H1 (cell line): Measurements from ENCODE around the gene PDE9A. TPM values are rescaled to one million over a fixed set of nuclear protein-coding genes. Genes with fewer than 3 reads are reported as not detected.

ENCODE experiments used
- CTCF ChIA-PET: fragments of 300-600 bp; sonication (Branson Sonifier 250); formaldehyde crosslinking; loops from one replicate; lab custom pipeline; 2021; ENCODE audit not compliant: partially characterized antibody; lab: Charles Lee
- POLR2A ChIA-PET: fragments of 300-600 bp; sonication (Branson Sonifier 250); formaldehyde crosslinking; loops from one replicate; lab custom pipeline; 2021; ENCODE audit warnings: inconsistent platforms; ENCODE audit not compliant: partially characterized antibody; lab: Charles Lee
- DNase-seq, 2 experiments: peaks; one replicate each; pipeline versions ENCODE4 v3.0.0 to v3.0.0-alpha.2; 2010 to 2022; ENCODE audit warnings: low spot score in 2 of 2, low read depth in 1 of 2, mixed read lengths in 1 of 2
- FAIRE-seq: peaks from 2 replicates; lab custom pipeline; 2011; peaks lifted over from hg19 to GRCh38; lab: Jason Lieb, UNC
- H2AFZ ChIP-seq: 2 replicates; pipeline ENCODE4 v1.8.1; 2012; ENCODE audit warnings: low read length, inconsistent platforms
- H2AK5ac ChIP-seq: 2 replicates; pipeline ENCODE4 v1.6.1; 2013; ENCODE audit warnings: low read depth, low read length
- H2BK120ac ChIP-seq: replicated peaks from 2 replicates; pipeline ENCODE3; 2013; ENCODE audit warnings: low read depth, low read length, inconsistent platforms
- H2BK12ac ChIP-seq: 2 replicates; pipeline ENCODE4 v1.6.1; 2013; ENCODE audit warnings: low read depth, low read length
- H2BK15ac ChIP-seq: 2 replicates; pipeline ENCODE4 v1.6.1; 2013; ENCODE audit warnings: low read length
- H2BK20ac ChIP-seq: 2 replicates; pipeline ENCODE4 v1.6.1; 2013; ENCODE audit warnings: low read length
- H2BK5ac ChIP-seq: 2 replicates; pipeline ENCODE4 v1.6.1; 2013; ENCODE audit warnings: low read depth, low read length
- H3K14ac ChIP-seq: 2 replicates; pipeline ENCODE4 v1.6.1; 2013; ENCODE audit warnings: inconsistent platforms; ENCODE audit not compliant: insufficient read length
- H3K18ac ChIP-seq: 2 replicates; pipeline ENCODE4 v1.6.1; 2013; ENCODE audit warnings: low read length; ENCODE audit errors: extremely low read depth
- H3K23ac ChIP-seq: 2 replicates; pipeline ENCODE4 v1.6.1; 2013; ENCODE audit warnings: inconsistent platforms; ENCODE audit not compliant: insufficient read length
- H3K23me2 ChIP-seq: 2 replicates; pipeline ENCODE4 v1.6.1; 2013; ENCODE audit warnings: low read depth, low read length
- H3K27ac ChIP-seq: 2 replicates; pipeline ENCODE4 v1.6.1; 2011; ENCODE audit warnings: low read depth, low read length, inconsistent platforms
- H3K27me3 ChIP-seq, 4 experiments: replicated peaks in 1 of 4; 1 replicate in 1 of 4; 2 replicates in 3 of 4; pipeline versions ENCODE4 v1.6.1 to v1.8.1; 2011 to 2013; ENCODE audit warnings: low read length in 3 of 4, mild to moderate bottlenecking in 3 of 4, inconsistent platforms in 2 of 4, mixed read lengths in 2 of 4, moderate library complexity in 1 of 4; ENCODE audit not compliant: control insufficient read depth in 3 of 4, insufficient read depth in 3 of 4; ENCODE audit errors: extremely low read depth in 1 of 4
- H3K36me3 ChIP-seq, 4 experiments: 2 replicates each; pipeline versions ENCODE4 v1.6.1 to v1.8.1; 2011 to 2013; ENCODE audit warnings: mild to moderate bottlenecking in 4 of 4, low read length in 3 of 4, moderate library complexity in 2 of 4, control low read depth in 1 of 4, inconsistent platforms in 1 of 4; ENCODE audit not compliant: insufficient read depth in 4 of 4, control insufficient read depth in 2 of 4
- H3K4ac ChIP-seq: replicated peaks from 2 replicates; pipeline ENCODE3; 2013; ENCODE audit warnings: low read length, low read depth, mixed read lengths, inconsistent platforms; ENCODE audit not compliant: insufficient read length
- H3K4me1 ChIP-seq, 4 experiments: replicated peaks in 1 of 4; 1 replicate in 1 of 4; 2 replicates in 3 of 4; pipeline versions ENCODE4 v1.6.1 to v1.8.1; 2011 to 2013; ENCODE audit warnings: low read length in 3 of 4, inconsistent platforms in 2 of 4, mixed read lengths in 1 of 4; ENCODE audit not compliant: insufficient read depth in 4 of 4, control insufficient read depth in 3 of 4
- H3K4me2 ChIP-seq, 2 experiments: 2 replicates each; pipeline versions ENCODE4 v1.6.1 to v1.8.1; 2011 to 2013; ENCODE audit warnings: low read depth in 2 of 2, low read length in 2 of 2, control low read depth in 1 of 2, inconsistent platforms in 1 of 2, mild to moderate bottlenecking in 1 of 2; ENCODE audit not compliant: insufficient read depth in 1 of 2
- H3K4me3 ChIP-seq, 4 experiments: fragments of 200-600, 300-600 bp in 1 of 4; sonication (generic), shearing (Covaris generic), sonication (Bioruptor Twin) in 1 of 4; 2 replicates each; pipeline versions ENCODE4 v1.5.1 to v1.8.1; 2011 to 2016; ENCODE audit warnings: low read length in 4 of 4, low read depth in 3 of 4, control low read depth in 2 of 4, inconsistent platforms in 2 of 4, mild to moderate bottlenecking in 2 of 4, mixed read lengths in 1 of 4, moderate library complexity in 1 of 4; ENCODE audit not compliant: insufficient read depth in 2 of 4; ENCODE audit errors: extremely low read depth in 1 of 4
- H3K56ac ChIP-seq: replicated peaks from 2 replicates; pipeline ENCODE3; 2013; ENCODE audit warnings: low read depth, mild to moderate bottlenecking, mixed read lengths, low read length, inconsistent platforms; ENCODE audit not compliant: insufficient read length
- H3K79me1 ChIP-seq: 2 replicates; pipeline ENCODE4 v1.6.1; 2013; ENCODE audit warnings: low read depth, low read length, control low read depth
- H3K79me2 ChIP-seq, 2 experiments: 2 replicates each; pipeline versions ENCODE4 v1.6.1 to v1.8.1; 2012 to 2013; ENCODE audit warnings: low read length in 2 of 2, mild to moderate bottlenecking in 2 of 2, inconsistent platforms in 1 of 2; ENCODE audit not compliant: insufficient read depth in 2 of 2, control insufficient read depth in 1 of 2
- H3K9ac ChIP-seq, 4 experiments: replicated peaks in 1 of 4; 1 replicate in 1 of 4; 2 replicates in 3 of 4; pipeline versions ENCODE4 v1.6.1 to v1.8.1; 2011 to 2013; ENCODE audit warnings: low read depth in 3 of 4, low read length in 3 of 4, control low read depth in 2 of 4, mild to moderate bottlenecking in 2 of 4, moderate library complexity in 2 of 4, inconsistent platforms in 1 of 4; ENCODE audit errors: extremely low read depth in 1 of 4
- H3K9me3 ChIP-seq, 2 experiments: 2 replicates each; pipeline versions ENCODE4 v1.6.1 to v1.8.1; 2012 to 2013; ENCODE audit warnings: mild to moderate bottlenecking in 2 of 2, moderate library complexity in 2 of 2, control low read depth in 1 of 2, inconsistent platforms in 1 of 2, low read depth in 1 of 2, low read length in 1 of 2, mixed read lengths in 1 of 2; ENCODE audit not compliant: insufficient read depth in 2 of 2
- H4K20me1 ChIP-seq, 2 experiments: replicated peaks in 1 of 2; 2 replicates each; pipeline versions ENCODE3 to v1.8.1; 2011 to 2013; ENCODE audit warnings: inconsistent platforms in 2 of 2, low read length in 2 of 2, mild to moderate bottlenecking in 1 of 2; ENCODE audit not compliant: insufficient read depth in 2 of 2, control insufficient read depth in 1 of 2
- H4K5ac ChIP-seq: 2 replicates; pipeline ENCODE4 v1.6.1; 2013; ENCODE audit warnings: low read length, low read depth, mixed read lengths, inconsistent platforms; ENCODE audit not compliant: insufficient read length
- H4K8ac ChIP-seq: 2 replicates; pipeline ENCODE4 v1.8.0; 2013; ENCODE audit warnings: mild to moderate bottlenecking, moderate library complexity, low read length, inconsistent platforms; ENCODE audit not compliant: insufficient read depth; ENCODE audit errors: extremely low read depth
- H4K91ac ChIP-seq: replicated peaks from 2 replicates; pipeline ENCODE3; 2013; ENCODE audit warnings: low read length, mixed read lengths, inconsistent platforms; ENCODE audit not compliant: insufficient read length
- ATF3 ChIP-seq: IDR thresholded peaks from 2 replicates; pipeline ENCODE4 v1.6.1; 2011; ENCODE audit warnings: low read depth, mild to moderate bottlenecking, low read length; ENCODE audit not compliant: insufficient read depth
- EZH2 ChIP-seq: fragments of 200-600 bp; sonication (generic); IDR thresholded peaks from 2 replicates; pipeline ENCODE4 v1.7.1; 2012; ENCODE audit warnings: low read depth, mild to moderate bottlenecking, moderate library complexity, low read length, inconsistent platforms; ENCODE audit not compliant: severe bottlenecking
- WGBS, 2 experiments: shearing (Covaris generic) in 1 of 2; methylation state at CpG; one replicate each; pipeline versions ENCODE4 v1.1.6 to v1.1.7; 2013 to 2015; ENCODE audit warnings: low lambda C conversion rate in 2 of 2, mixed read lengths in 2 of 2, inconsistent platforms in 1 of 2, low coverage in 1 of 2, missing lambda C conversion rate in 1 of 2; ENCODE audit not compliant: insufficient replicate concordance in 2 of 2, insufficient coverage in 1 of 2, insufficient read length in 1 of 2; ENCODE audit errors: extremely low coverage in 1 of 2, missing lambda C conversion rate in 1 of 2; 5-methylcytosine and 5-hydroxymethylcytosine counted together
- polyA plus RNA-seq, 7 experiments: library from polyadenylated mRNA; depleted of rRNA in 3 of 7; stranded (reverse) in 5 of 7; unstranded in 2 of 7; fragments of >200 nt in 5 of 7; fragments of 200-250 nt in 2 of 7; gene quantifications; 1 replicate in 5 of 7; 2 replicates in 1 of 7; 4 replicates in 1 of 7; pipeline versions ENCODE4 v1.2.1 to v1.2.3, GENCODE V29; 2011 to 2013; ENCODE audit warnings: missing spikeins in 2 of 7, mixed read lengths in 2 of 7
- total RNA-seq: library from RNA; stranded (reverse); fragmentation: NEBNext Ultra II Directional; extraction: Animal tissue kit (Norgen Biotek cat#: 25700); gene quantifications from 2 replicates; pipeline ENCODE4 v1.2.1, GENCODE V29; 2021

Gene PDE9A
- total and polyA plus RNA-seq, 2 of the 8 experiments (the other 6 are each of a cell fraction or from before 2014, with no cell fraction given): 39.2 to 45.9 TPM

GRCh38 chr21:42703136-42703908 lies 49.9 kb downstream of the PDE9A start:
- no peaks in the 10 kb centered on the region for H4K20me1 ChIP-seq
- H3K36me3 ChIP-seq: peaks cover 0 to 13% (median 6%) of the 10 kb centered on the region in 4 experiments; a peak in 5 of 8 replicates
- H3K79me2 ChIP-seq: no peaks in the 10 kb centered on the region
- H3K56ac ChIP-seq: no peak overlapping the region
- 96% methylated on average over 23 of the region's 24 CpGs; no CpG with 5 or more reads in 1 of the 2 experiments for WGBS, 2 experiments
- H3K18ac ChIP-seq: no peak overlapping the region
- H2BK120ac ChIP-seq: no peak overlapping the region
- H2BK20ac ChIP-seq: no peak overlapping the region
- H3K9me3 ChIP-seq: no peaks in the 10 kb centered on the region
- no peaks in the 10 kb centered on the region for H3K27me3 ChIP-seq
- no peak overlapping the region for H3K23ac ChIP-seq
- no peak overlapping the region for H4K91ac ChIP-seq
- no peak overlapping the region; the same call in 1 of the 2 replicates for H4K8ac ChIP-seq
- no peak overlapping the region for H2AK5ac ChIP-seq
- H3K9ac ChIP-seq: no peak overlapping the region; a peak in 1 of 7 replicates
- ChIA-PET POLR2A (no interaction called here), CTCF (interaction anchor here (1.0 to 2.0 kb wide), 3 partner anchors 10 to 12 kb away, joined by 3 to 4 read pairs (median 3); no protein-coding TSS in a partner anchor)
- H2BK12ac ChIP-seq: no peak overlapping the region
- no peak overlapping the region for H4K5ac ChIP-seq
- TF ChIP-seq ATF3: no peak
- no peak for TF ChIP-seq EZH2
- no peak overlapping the region for H3K14ac ChIP-seq
- no peaks in the 10 kb centered on the region for H3K23me2 ChIP-seq
- no peak overlapping the region for H2BK15ac ChIP-seq
- no peak overlapping the region for H2BK5ac ChIP-seq
- peaks cover 0 to 20% (median 14%) of the 10 kb centered on the region in 4 experiments; a peak in 6 of 7 replicates for H3K4me1 ChIP-seq
- H3K27ac ChIP-seq: no peak overlapping the region
- no peak overlapping the region for H3K4me2 ChIP-seq
- no peak overlapping the region for H2AFZ ChIP-seq
- DNase-seq (no peak), FAIRE-seq (no peak)
- H3K4ac ChIP-seq: no peak overlapping the region
- no peaks in the 10 kb centered on the region for H3K79me1 ChIP-seq
- no peak overlapping the region for H3K4me3 ChIP-seq
